Colon (tissue), 2 donors: ENCODE measurements around the gene HUS1B.
"Not testable (repeated sequence)": the region's sequence is repeated elsewhere in the genome, so short reads cannot be mapped to it uniquely, and the experiment has no call there.

Experiments
- FAIRE-seq: peaks from 2 replicates; lab custom pipeline; 2012; peaks lifted over from hg19 to GRCh38; lab: Jason Lieb, UNC
- donor health status: control.
- donor health status: control.

The HUS1B gene

GRCh38 chr6:678520-678919 lies 21.6 kb upstream of the HUS1B start:
- FAIRE-seq: no peak

- no peak for FAIRE-seq
Observed at GRCh38 chr6:677919-678318, 21.0 kb upstream of the HUS1B start.

GRCh38 chr6:674956-675355 lies 18.1 kb upstream of the HUS1B start:
- no peak for FAIRE-seq

GRCh38 chr6:674406-674805 lies 17.5 kb upstream of the HUS1B start:
- FAIRE-seq: no peak

GRCh38 chr6:667253-667927 lies 10.5 kb upstream of the HUS1B start:
- FAIRE-seq: no peak

- FAIRE-seq: no peak
Observed at GRCh38 chr6:665403-666267, 8.7 kb upstream of the HUS1B start.

- FAIRE-seq: not testable (repeated sequence)
Observed at GRCh38 chr6:663788-664187, 6.9 kb upstream of the HUS1B start.

GRCh38 chr6:659716-660581 lies 3.0 kb upstream of the HUS1B start:
- FAIRE-seq: no peak

GRCh38 chr6:658244-658643 lies 1.3 kb upstream of the HUS1B start:
- no peak for FAIRE-seq

GRCh38 chr6:657743-658142 lies 843 bp upstream of the HUS1B start:
- FAIRE-seq: no peak

- no peak for FAIRE-seq
Observed at GRCh38 chr6:654136-654535, 2.8 kb downstream of the HUS1B start.

GRCh38 chr6:652865-653264 lies 4.0 kb downstream of the HUS1B start:
- no peak for FAIRE-seq

- no peak for FAIRE-seq
Observed at GRCh38 chr6:650098-650497, 6.8 kb downstream of the HUS1B start.

GRCh38 chr6:642805-643204 lies 14.1 kb downstream of the HUS1B start:
- no peak for FAIRE-seq

- no peak for FAIRE-seq
Observed at GRCh38 chr6:641225-641985, 15.5 kb downstream of the HUS1B start.

- no peak for FAIRE-seq
Observed at GRCh38 chr6:636488-636887, 20.4 kb downstream of the HUS1B start.

GRCh38 chr6:635233-635632 lies 21.7 kb downstream of the HUS1B start:
- no peak for FAIRE-seq

- no peak for FAIRE-seq
Observed at GRCh38 chr6:633611-634010, 23.3 kb downstream of the HUS1B start.

GRCh38 chr6:628766-629165 lies 28.1 kb downstream of the HUS1B start:
- FAIRE-seq: no peak

- FAIRE-seq: no peak
Observed at GRCh38 chr6:626236-626635, 30.7 kb downstream of the HUS1B start.

- no peak for FAIRE-seq
Observed at GRCh38 chr6:624979-625378, 31.9 kb downstream of the HUS1B start.

GRCh38 chr6:622462-622861 lies 34.4 kb downstream of the HUS1B start:
- FAIRE-seq: no peak
